NT2/D1 (cell line): ENCODE data around the gene ECHS1.

Source experiments
- DNase-seq: peaks from one replicate; pipeline ENCODE4 v3.0.0-alpha.2; 2011; ENCODE audit warnings: low read depth, low spot score
- H3K27me3 ChIP-seq: 2 replicates; pipeline ENCODE4 v1.6.0; 2011; ENCODE audit warnings: mild to moderate bottlenecking; ENCODE audit not compliant: insufficient read length, insufficient read depth
- H3K36me3 ChIP-seq: 2 replicates; pipeline ENCODE4 v1.6.1; 2011; ENCODE audit warnings: mild to moderate bottlenecking, low read length, mixed read lengths; ENCODE audit not compliant: insufficient read depth, insufficient read length
- H3K4me1 ChIP-seq: 2 replicates; pipeline ENCODE4 v1.5.1; 2011; ENCODE audit not compliant: insufficient read depth, insufficient read length
- H3K4me3 ChIP-seq: 2 replicates; pipeline ENCODE4 v1.5.1; 2011; ENCODE audit warnings: low read depth; ENCODE audit not compliant: insufficient read length
- H3K9ac ChIP-seq: 2 replicates; pipeline ENCODE4 v1.6.0; 2011; ENCODE audit warnings: low read depth; ENCODE audit not compliant: insufficient read length
- H3K9me3 ChIP-seq: 2 replicates; pipeline ENCODE4 v1.5.1; 2011; ENCODE audit warnings: mild to moderate bottlenecking, low read length; ENCODE audit not compliant: insufficient read depth
- SUZ12 ChIP-seq: IDR thresholded peaks from 2 replicates; pipeline ENCODE4 v1.6.1; 2011; ENCODE audit not compliant: insufficient read length, insufficient read depth; ENCODE audit errors: extremely low read depth
- YY1 ChIP-seq: IDR thresholded peaks from 2 replicates; pipeline ENCODE4 v1.6.1; 2011; ENCODE audit not compliant: insufficient read length, insufficient read depth
- ZNF274 ChIP-seq: IDR thresholded peaks from 2 replicates; pipeline ENCODE4 v1.6.1; 2011; ENCODE audit warnings: mild to moderate bottlenecking, low read depth, low read length

ECHS1 gene

GRCh38 chr10:133349160-133349568 is 24.0 kb downstream of the ECHS1 start:
- Histone ChIP-seq H3K9ac (no peak overlapping the region), H3K9me3 (no peaks in the 10 kb centered on the region), H3K4me1 (peaks cover 11% of the 10 kb centered on the region), H3K4me3 (no peak overlapping the region), H3K27me3 (no peaks in the 10 kb centered on the region), H3K36me3 (peaks cover 8% of the 10 kb centered on the region)
- TF ChIP-seq SUZ12 (no peak), ZNF274 (no peak), YY1 (no peak)
- DNase-seq, result no peak

- H3K4me3 ChIP-seq, result no peak overlapping the region
- H3K4me1 ChIP-seq, result peaks cover 15% of the 10 kb centered on the region
- DNase-seq, result no peak
- no peaks in the 10 kb centered on the region for H3K36me3 ChIP-seq
- H3K9me3 ChIP-seq, result no peaks in the 10 kb centered on the region
- H3K27me3 ChIP-seq, result no peaks in the 10 kb centered on the region
- no peak overlapping the region for H3K9ac ChIP-seq
- TF ChIP-seq ZNF274 (no peak), SUZ12 (no peak), YY1 (no peak)
Measured at GRCh38 chr10:133347710-133348517, 25.2 kb downstream of the ECHS1 start.

DNA sequence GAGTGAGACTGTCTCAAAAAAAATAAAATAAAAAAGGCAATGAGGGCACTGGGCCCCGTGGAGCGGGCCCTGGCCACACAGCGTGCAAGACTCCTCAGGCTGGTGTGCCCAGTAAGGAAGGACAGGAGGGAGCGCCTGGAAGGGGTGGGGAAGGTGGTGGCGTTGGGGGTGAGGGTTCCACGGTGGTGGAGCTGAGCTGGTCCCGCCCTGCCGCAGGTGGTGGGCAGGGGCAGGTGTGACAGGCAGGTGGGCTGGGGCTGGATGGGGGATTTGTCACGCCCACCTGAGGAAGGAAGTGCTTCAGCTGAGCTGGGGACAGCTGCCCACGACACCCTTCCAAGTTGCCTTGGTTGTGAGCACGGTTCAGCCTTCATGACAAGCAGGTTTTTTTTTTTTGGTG is 26.7 kb downstream of the ECHS1 start:
- H3K4me1 ChIP-seq, result peaks cover 15% of the 10 kb centered on the region

DNA sequence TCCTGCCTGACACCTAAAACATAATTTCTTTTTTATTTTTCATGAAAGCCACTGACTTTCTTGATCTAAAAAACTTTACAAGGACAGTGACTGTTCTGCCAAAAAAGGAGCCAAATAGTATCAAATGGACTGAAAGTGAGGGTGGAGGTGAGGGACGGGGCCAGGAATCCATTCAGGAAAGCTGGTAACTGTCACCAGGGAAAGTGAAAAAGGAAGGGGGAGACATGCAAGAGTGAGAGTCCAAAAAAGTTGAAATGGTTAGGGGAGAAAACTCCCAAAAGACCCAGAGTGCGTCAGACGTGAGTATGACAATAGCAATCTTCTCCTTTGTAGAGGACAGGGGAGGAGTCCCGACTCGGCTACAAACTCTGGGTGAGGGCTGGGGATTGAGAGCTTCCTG is 28.9 kb downstream of the ECHS1 start:
- Histone ChIP-seq H3K9me3 (no peaks in the 10 kb centered on the region), H3K4me3 (no peak overlapping the region), H3K4me1 (peaks cover 9% of the 10 kb centered on the region), H3K9ac (no peak overlapping the region), H3K36me3 (no peaks in the 10 kb centered on the region), H3K27me3 (peaks cover 9% of the 10 kb centered on the region)
- TF ChIP-seq SUZ12 (no peak), ZNF274 (no peak), YY1 (no peak)
- no peak for DNase-seq

More for the DNA sequence above, 26.7 kb downstream of the ECHS1 start:
- H3K9me3 ChIP-seq, result no peaks in the 10 kb centered on the region
- no peak for TF ChIP-seq SUZ12
- no peak for TF ChIP-seq ZNF274
- no peak for TF ChIP-seq YY1
- H3K9ac ChIP-seq, result no peak overlapping the region
- DNase-seq, result no peak
- no peaks in the 10 kb centered on the region for H3K36me3 ChIP-seq
- no peaks in the 10 kb centered on the region for H3K27me3 ChIP-seq
- H3K4me3 ChIP-seq, result no peak overlapping the region

- DNase-seq, result no peak
- peaks cover 15% of the 10 kb centered on the region for H3K27me3 ChIP-seq
- H3K4me1 ChIP-seq, result peaks cover 7% of the 10 kb centered on the region
- H3K36me3 ChIP-seq, result no peaks in the 10 kb centered on the region
- TF ChIP-seq YY1 (no peak), ZNF274 (no peak), SUZ12 (no peak)
- H3K9me3 ChIP-seq, result no peaks in the 10 kb centered on the region
- H3K4me3 ChIP-seq, result no peak overlapping the region
- peak overlapping the region; percentile 42 for H3K9ac ChIP-seq
Measured at GRCh38 chr10:133343558-133343957, 29.6 kb downstream of the ECHS1 start.

- Histone ChIP-seq H3K36me3 (no peaks in the 10 kb centered on the region), H3K9me3 (no peaks in the 10 kb centered on the region), H3K27me3 (peaks cover 21% of the 10 kb centered on the region), H3K4me3 (no peak overlapping the region), H3K4me1 (peaks cover 7% of the 10 kb centered on the region), H3K9ac (peak overlapping the region; percentile 42)
- no peak for TF ChIP-seq YY1
- TF ChIP-seq SUZ12, result no peak
- TF ChIP-seq ZNF274, result no peak
- DNase-seq, result no peak
Measured at GRCh38 chr10:133342942-133343341, 30.2 kb downstream of the ECHS1 start.

DNA sequence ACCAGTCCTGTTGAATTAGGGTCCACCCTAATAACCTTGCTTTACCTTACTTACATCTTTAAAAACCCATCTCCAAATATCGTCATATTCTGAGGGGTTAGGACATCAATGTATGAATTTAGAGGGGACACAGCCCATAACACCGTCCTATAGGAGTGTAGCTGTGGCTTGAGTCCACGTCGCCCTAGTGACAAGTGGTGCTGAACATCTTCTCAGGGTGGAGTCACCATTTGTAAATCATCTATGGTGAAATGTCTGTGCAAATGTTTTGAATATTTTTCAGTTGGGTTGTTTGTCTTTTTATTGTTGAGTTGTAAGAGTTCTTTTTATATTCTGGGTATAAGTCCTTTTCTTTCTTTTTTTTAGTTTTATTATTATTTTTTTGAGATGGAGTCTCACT is 31.2 kb downstream of the ECHS1 start:
- DNase-seq, result no peak
- H3K4me1 ChIP-seq, result peaks cover 5% of the 10 kb centered on the region
- no peak overlapping the region for H3K9ac ChIP-seq
- peaks cover 31% of the 10 kb centered on the region for H3K27me3 ChIP-seq
- no peaks in the 10 kb centered on the region for H3K9me3 ChIP-seq
- TF ChIP-seq ZNF274 (no peak), SUZ12 (no peak), YY1 (no peak)
- H3K4me3 ChIP-seq, result no peak overlapping the region
- no peaks in the 10 kb centered on the region for H3K36me3 ChIP-seq
